DMS153 (cell line): ENCODE data around the gene JAK2.
"Not testable (repeated sequence)": the region's sequence is repeated elsewhere in the genome, so short reads cannot be mapped to it uniquely, and the experiment has no call there.

Experiments
- DNase-seq: peaks from one replicate; lab custom pipeline; 2025; lab: John Stamatoyannopoulos, UW

The JAK2 gene

DNA sequence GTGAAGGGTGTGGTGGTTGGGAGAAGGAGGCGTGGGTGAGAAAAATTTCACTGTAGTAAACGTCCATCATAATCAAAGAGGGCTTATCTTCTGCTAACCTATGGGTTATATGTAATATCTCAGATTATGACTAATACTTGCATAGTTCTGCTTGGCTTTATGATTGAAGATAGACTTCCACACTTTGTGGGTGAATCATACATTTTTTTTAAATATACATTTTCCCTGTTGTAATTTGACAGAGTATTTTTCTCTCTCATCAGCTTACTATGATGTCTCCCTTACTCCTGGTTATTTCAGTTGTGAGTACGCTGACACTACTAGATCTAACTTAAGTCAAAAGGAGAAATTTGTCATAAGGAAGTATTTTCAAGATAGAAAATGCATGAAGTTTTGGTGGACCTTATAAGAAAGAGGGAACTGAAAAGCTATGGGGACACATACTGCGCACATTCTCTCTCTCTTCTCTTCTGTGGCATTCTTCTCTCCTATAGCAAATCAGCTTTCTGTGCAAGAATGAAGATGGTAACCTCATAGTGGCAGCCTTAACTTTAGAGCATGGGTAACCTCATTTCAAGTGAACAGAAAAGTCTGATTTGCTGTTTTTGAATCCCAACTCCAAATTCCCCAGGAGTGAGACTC, 4.9 kb upstream of the JAK2 start:
- no peak for DNase-seq

DNA sequence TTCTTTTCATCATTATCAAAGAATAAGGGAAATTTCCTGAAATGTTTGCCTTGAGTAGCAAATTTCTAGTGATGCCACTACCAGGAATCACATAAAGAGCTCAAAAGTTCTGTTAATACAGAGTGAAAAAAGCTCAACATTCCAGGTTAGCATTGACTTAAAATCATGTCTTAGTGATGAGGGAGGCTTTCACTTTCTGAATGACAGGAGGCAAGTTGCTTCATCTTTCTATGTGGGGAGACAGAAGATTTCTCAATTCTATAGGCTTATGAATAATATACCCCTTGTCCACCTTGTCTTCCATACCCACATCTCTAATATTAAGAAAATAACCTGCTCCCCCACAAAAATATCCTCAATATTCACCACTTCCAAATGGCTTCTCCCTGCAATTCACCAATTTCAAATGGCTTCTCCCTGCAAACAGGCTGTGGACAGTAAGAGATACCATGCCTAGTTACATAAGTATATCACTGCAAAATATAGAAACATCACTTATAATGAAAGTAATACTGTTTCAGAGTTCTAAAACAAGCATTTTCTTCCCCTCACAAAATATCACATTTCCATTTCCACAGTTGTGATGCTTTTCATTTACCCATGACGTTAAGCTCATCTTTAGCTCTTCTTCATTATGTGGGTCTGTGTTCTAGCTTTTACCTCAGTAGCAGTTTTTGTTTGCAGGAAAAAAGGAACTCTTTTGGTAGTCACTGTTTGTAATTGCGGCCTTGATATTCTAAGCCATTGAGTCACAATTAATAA, 2.2 kb upstream of the JAK2 start:
- DNase-seq, result no peak

DNA sequence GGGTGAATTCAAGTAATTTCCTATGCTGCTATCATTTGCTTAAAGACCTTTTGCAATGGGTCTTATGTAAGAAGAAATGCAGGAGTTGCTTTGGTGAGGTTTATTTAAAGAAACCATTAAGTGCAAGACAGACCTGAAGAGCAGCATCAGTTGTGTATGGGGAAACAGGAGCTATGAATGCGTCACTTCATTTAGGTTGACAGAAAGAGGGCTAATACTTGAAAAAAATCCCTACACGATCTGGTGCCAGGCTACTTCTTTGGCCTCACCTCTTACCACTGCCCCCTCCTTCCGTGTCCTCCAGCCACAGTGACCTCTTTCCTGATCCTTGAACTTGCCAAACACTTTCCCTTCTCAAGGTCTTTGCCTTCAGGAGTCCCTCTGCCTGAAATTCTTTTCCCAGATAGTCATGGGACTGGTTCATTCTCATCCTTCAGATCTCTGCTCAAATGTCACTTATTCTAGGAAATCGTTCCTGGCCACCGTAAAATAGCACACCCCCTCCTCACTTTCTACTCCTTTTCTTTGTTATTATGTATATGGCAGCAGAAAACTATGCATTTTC, 1.4 kb upstream of the JAK2 start:
- no peak for DNase-seq

DNA sequence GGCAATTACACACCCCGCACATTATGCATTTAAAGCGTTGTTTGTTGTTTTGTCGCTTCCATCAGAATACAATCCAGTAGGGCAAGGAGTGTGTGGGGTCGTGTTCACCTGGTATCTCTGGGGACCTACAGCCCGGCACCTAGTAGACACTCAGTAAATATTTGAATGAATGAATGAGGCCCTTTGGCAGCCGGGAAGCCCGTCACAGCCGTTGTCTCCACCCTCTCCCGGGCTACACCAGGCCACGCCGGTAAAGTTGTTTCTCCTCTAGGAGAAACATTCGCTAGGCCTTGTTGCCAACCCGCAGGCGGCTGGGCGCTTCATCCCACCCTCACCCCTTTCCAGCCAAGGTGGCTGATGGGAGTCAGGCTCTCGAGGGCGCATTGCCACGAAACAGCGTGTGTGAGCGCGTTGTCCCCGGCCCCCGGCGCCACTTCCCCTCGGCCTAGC, 876 bp upstream of the JAK2 start:
- peak; percentile 77 for DNase-seq

DNA sequence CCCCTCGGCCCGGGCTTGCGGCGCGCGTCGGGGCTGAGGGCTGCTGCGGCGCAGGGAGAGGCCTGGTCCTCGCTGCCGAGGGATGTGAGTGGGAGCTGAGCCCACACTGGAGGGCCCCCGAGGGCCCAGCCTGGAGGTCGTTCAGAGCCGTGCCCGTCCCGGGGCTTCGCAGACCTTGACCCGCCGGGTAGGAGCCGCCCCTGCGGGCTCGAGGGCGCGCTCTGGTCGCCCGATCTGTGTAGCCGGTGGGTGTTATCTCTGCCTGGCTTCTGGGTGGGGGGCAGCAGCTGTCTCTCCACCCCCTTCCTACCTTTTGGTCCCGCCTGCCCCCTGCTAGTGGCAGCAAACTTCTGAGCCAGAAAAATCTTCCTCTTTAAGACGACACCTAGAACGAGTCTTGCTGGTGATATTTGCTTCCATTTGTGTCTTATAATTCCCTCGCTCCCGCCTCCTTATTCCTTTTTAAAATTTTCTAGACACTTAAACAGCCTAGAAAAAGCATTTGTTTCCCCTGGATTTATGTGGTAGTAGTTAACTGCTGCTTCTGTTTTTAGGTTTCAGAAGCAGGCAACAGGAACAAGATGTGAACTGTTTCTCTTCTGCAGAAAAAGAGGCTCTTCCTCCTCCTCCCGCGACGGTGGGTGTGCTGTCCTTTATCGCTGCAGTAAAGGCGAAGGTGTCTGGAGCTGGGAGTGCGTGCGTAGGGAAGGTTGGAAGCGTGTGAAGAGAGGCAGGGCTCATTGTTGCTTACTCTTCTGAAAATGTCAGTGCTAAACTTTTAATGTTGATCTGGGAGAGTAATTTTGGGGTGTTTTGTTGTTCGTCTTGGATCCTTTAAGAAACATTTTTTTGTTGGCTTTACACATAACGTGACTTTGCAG, 554 bp downstream of the JAK2 start:
- no peak for DNase-seq

DNA sequence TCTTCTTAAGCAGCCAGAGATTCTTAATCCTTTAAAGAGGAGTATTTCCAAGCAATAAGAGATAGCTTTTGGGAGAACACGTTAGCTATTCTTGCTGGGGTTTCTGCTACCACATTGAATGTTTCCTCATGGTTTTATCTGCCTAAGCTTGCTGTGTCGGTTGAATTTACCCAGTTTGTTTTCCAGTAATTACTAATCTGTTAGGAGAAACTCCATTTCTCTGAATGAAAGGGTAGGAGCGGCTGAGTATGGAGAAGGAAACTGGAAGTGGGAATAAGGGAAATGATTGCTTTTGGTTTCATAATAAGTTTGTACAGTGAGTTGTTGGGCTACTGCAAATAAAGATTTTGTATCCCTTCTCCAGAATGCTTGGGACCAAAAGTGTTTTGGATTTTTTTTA, 1.2 kb downstream of the JAK2 start:
- DNase-seq, result no peak

DNA sequence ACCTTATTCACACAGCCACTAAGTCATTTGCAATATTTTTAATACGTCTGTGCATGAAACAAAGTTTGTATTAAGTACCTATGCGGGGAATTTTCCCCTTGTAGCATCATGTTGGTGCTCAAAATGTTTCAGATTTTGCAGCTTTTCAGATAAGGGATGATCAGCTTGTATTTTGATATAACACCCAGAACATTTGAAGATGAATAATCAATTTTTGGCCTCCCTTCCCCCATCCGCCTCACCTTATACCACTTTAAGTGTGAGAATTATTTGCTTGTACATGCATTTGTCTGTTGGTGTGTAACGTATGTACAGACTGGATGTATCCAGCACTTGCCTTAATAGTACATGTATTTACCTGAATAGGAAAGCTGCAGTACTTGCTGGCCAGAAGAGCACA, 1.7 kb downstream of the JAK2 start:
- no peak for DNase-seq

DNA sequence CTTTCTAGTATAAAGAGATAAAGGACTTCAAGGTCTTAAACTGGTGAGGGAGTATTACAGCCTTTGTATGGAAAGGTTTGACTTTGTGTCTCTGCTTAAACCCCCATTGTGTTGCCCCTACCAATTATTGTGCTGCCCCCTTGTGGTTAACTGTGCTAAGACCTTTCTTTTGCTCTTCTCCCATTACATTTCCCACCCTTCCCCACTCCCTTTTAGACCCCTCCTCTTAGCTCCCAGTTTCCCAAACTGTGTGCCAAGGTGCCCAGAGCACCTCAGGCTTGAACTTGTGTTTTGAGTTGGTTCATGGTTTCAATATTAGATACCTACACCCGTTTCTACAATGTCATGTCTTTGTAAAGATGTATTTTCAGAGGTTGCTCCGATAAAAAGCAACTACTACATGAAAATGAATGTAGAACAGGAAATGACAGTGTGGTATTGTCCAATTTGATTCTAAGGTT, 2.9 kb downstream of the JAK2 start:
- peak; percentile 28 for DNase-seq

DNA sequence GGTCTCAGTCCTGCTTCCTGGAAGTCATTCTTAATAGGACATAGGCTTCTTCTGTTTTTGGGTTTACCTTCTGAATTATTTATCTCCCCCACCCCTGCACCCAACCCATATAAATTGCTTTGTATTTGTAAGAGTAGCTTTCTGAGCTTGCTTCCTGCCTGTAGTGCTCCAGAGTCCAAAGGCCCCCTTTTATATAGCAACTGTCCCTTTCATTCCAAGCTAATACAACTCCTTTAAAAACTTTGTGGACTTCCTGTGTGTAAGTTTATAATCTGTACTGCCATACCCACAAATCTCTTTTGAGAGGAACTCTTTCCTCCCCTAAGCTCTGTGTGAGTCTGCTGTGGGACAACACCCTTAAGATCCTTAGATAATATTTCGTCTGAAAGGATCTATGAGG, 7.8 kb downstream of the JAK2 start:
- no peak for DNase-seq

DNA sequence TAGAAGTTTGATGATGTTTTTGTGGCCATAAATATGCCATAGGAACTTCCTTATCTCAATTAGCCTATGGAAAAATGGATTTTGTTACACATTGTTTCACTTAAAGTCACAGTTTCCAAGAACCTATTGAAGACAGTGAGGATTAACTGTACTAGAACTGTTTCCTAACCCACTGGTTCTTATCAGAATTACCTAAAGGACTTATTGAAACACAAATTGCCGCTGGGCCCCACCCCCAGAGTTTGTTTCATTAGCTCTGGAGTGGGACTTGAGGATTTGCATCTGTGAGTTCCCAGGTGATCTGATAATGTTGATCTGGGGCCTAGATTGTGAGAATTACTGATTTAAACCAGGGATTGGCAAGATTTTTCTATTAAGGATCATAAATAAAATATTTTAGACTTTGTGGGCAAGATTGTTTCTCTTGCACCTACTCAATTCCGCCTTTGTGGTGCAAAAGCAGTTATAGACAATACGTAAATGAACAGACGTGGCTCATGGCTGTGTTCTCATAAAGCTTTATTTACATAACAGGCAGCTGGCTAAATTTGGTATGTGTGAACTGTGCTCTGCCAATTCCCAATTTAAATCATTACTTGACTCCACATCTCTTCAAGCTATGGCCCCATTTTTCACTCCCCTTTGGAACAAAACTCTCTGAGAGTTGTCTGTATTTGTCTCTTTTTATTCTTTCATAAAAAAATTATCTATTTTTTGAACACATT, 9.3 kb downstream of the JAK2 start:
- DNase-seq, result peak; percentile 40

DNA sequence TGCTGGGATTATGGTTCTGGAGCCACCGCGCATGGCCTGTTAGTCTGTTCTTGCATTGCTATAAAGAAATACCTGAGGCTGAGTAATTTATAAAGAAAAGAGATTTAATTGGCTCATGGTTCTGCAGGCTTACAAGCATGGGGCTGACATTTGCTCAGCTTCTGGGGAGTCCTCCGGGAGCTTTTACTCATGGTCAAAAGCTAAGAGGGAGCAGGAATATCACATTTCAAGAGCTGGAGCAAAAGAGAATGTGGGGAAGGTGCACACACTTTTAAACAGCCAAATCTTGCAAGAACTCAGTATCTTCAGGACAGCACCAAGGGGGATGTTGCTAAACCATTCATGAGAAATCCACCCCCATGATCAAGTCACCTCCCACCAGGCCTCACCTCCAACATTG, 12.1 kb downstream of the JAK2 start:
- DNase-seq, result no peak

DNA sequence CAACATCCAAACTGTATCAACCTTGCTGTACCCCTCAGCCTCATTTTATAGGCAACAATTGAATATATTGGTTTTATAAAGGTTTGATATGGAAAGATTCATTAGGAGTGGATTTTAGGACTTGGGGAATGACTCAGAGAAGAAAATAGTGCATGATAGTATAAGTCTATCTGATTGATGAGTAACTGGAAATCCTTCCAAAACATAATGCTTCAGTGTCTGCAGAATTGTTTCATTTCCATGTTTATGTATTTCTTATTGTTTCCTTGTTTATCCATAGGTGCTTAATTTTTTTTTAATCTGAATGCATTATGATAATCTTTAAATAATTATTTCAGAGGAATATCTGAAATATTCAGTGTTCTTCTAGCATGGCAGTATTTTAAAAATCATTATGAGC, 12.6 kb downstream of the JAK2 start:
- DNase-seq, result no peak

DNA sequence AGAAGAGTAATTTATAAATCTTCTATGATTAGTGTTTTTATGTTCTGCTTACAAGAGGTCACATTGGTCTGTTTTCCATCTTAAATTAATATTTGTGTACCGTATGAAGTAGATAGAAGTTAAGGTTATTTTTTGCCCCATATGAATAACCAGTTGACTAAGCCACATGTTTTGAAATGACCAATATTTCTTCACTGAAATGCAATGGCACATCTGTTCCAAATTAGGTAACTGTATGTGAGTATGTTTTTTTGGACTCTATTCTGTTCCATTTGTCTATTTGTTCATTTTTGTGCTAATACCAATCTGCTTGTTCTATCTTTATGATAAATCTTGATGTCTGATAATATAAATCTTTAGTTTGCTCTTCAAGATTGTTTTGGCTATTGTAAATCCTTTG, 17.7 kb downstream of the JAK2 start:
- no peak for DNase-seq

DNA sequence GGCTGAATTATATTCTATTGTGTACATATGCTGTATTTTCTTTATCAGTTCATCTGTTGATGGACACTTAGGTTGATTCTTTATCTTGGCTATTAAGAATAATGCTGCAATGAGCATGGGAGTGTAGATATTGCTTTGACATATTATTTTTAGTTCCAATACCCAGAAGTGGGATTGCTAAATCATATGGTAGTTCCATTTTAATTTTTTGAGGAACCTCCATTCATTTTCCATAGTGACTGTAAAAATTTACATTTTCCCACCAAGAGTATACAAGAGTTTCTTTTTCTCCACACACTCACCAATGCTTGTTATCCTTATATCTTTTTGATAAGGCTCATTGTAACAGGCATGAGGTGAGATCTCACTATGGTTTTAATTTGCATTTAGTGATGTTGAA, 19.4 kb downstream of the JAK2 start:
- no peak for DNase-seq

DNA sequence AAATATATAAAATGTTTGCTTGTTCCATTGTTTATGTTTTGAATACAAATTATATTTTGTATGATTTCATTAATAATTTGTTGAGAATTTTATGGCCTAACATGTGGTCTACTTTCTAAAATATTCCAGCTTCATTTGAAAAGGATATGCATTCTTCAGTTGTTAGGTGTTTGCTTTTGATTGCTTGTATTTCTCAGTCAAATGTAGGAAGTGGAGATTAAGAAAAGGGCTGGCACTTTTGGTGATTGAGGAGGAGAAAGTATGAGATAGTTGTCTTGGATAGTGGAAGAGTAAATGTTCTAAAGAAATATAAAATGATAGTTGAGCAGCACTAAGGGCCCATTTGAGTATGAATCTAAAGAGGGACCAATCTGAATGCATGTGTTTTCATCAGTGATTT, 23.1 kb downstream of the JAK2 start:
- no peak for DNase-seq

DNA sequence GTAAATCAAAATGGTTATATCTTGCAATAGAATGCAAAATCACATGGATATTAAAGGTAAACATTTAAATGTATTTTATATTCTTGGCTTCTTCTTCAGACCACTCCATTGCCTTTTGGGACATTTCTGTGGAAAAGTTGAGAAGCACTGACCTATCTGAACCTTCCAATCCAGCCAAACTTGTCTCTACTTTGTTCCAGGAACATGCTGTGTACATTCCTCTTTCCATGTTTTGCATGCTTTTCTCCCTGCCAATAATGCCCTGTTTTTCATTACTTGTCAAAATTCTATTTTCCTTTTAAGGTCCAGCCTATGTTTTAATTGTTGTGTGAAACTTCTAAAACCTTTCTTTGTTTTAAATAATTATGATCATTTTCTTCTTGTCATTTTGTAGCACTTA, 28.3 kb downstream of the JAK2 start:
- DNase-seq, result no peak

DNA sequence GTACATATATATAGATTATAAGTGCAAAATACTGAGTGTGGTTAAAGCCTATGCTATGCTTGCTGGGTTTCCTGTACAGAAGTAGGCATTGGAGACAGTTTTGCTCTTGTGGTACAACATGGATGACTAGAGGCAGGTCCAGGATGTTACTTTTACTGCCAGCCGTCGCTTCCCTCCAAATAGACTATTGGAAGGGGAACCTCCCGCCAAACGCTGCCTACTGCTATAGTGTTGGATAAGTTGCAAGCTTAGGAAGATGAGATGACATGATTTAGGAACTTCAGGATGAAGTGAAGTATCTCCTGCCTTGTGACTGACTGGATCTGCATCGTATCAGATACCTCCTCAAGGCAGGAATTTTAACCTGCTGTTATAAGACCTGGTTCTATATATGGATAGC, 30.9 kb downstream of the JAK2 start:
- no peak for DNase-seq

DNA sequence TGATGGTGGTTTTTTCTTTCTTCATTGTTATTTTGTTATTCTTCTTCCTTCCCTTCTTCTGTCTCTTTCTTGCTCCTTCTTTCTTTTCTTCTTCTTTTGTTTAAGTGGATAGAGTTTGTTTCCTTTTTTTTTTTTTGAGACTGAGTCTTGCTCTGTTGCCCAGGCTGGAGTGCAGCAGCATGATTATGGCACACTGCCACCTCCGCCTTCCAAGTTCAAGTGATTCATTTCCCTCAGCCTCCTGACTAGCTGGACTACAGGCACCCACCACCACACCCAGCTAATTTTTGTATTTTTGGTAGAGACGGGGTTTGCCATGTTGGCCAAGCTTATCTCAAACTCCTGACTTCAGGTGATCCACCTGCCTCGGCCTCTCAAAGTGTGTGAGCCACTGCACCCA, 40.3 kb downstream of the JAK2 start:
- no peak for DNase-seq

DNA sequence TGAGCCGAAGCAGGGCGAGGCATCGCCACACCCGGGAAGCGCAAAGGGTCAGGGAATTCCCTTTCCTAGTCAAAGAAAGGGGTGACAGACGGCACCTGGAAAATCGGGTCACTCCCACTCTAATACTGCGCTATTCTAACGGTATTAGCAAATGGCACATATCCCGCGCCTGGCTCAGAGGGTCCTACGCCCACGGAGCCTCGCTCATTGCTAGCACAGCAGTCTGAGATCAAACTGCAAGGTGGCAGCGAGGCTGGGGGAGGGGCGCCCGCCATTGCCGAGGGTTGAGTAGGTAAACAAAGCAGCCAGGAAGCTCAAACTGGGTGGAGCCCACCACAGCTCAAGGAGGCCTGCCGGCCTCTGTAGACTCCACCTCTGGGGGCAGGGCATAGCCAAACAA, 46.9 kb downstream of the JAK2 start:
- DNase-seq, result not testable (repeated sequence)

DNA sequence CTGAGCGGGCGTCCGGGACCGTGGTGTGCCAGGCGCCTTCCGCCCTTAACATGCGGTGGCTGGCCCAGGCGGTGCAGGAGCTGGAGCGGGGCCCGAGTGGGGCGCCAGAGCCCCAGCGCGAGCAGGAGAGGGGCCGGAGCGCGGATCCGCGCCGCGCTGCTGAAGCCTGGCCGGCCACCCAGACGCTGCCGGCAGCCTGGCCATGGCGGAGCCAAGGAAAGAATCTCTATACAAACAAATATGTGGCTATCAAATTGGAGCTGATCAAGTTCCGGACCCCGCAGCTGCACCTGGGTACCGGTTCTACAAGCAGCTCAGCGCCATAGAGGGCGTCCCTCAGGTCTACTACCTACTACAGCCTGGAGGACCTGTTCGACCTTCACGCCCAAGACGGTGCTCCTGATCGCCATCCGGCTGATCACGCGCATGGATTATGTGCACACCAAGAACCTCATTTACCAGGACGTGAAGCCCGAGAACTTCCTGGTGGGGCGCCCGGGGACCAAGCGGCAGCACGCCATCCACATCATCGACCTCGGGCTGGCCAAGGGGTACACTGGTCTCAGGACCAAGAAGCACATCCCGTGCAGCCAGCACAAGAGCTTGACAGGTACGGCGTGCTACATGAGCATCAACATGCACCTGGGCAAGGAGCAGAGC, 55.8 kb downstream of the JAK2 start:
- DNase-seq, result no peak

DNA sequence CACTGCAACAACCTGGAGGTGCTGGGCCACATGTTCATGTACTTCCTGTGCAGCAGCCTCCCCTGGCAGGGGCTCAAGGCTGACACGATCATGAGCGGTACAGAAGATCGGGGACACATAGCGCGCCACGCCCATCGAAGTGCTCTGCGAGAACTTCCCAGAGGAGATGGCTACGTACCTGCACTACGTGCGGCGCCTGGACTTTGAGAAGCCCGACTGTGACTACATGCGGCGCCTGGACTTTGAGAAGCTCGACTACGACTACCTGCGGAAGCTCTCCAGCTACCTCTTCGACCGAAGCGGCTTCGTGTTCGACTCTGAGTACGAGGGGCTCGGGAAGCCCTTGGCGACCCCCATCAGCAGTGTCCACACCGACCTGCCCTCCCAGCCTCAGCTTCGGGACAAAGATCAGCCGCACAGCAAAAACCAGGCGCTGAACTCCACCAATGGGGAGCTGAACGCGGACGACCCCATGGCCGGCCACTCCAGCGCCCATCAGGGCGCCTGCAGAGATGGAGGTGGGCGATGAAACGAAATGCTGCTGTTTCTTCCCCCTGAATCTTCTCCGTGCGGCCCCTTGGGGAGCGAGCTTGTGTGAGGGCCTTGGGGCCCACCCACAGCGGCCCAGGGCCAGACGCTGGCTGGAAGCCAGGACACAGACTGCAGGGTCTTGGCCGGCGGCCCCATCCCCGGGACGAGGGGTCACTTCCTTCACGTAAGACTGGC, 56.5 kb downstream of the JAK2 start:
- no peak for DNase-seq
